OCI-LY1 (cell line): ENCODE data around the gene TMEM106A.
"Not testable (repeated sequence)": the region's sequence is repeated elsewhere in the genome, so short reads cannot be mapped to it uniquely, and the experiment has no call there.

ENCODE experiments used
- H2AFZ ChIP-seq: fragments of 200-600 bp; sonication (generic), shearing (Covaris generic); 2 replicates; pipeline ENCODE4 v1.6.0; 2014; ENCODE audit warnings: antibody characterized with exemption, mild to moderate bottlenecking, low read length
- H3F3A ChIP-seq: fragments of 200-600 bp; sonication (generic), shearing (Covaris generic); 2 replicates; pipeline ENCODE4 v1.6.0; 2014; ENCODE audit warnings: mild to moderate bottlenecking, antibody characterized with exemption, low read length, moderate library complexity; ENCODE audit not compliant: insufficient read depth
- H3K27ac ChIP-seq: fragments of 200-600 bp; sonication (generic); 2 replicates; pipeline ENCODE4 v1.5.1; 2014; ENCODE audit warnings: low read length, mixed run types, mild to moderate bottlenecking, low read depth; ENCODE audit not compliant: poor library complexity, severe bottlenecking
- H3K27me3 ChIP-seq: fragments of 200-600 bp; sonication (generic); 2 replicates; pipeline ENCODE4 v1.6.0; 2014; ENCODE audit warnings: antibody characterized with exemption, mild to moderate bottlenecking, low read length, moderate library complexity; ENCODE audit not compliant: insufficient read depth
- H3K36me3 ChIP-seq: fragments of 200-600 bp; sonication (generic); 2 replicates; pipeline ENCODE4 v1.6.1; 2014; ENCODE audit warnings: mild to moderate bottlenecking, antibody characterized with exemption, low read length, moderate library complexity, mixed read lengths; ENCODE audit not compliant: insufficient read depth
- H3K4me1 ChIP-seq: fragments of 200-600 bp; sonication (generic); 2 replicates; pipeline ENCODE4 v1.5.1; 2014; ENCODE audit warnings: mild to moderate bottlenecking, low read length, moderate library complexity; ENCODE audit not compliant: insufficient read depth, severe bottlenecking
- H3K4me2 ChIP-seq: fragments of 200-600 bp; sonication (generic), shearing (Covaris generic); 2 replicates; pipeline ENCODE4 v1.6.1; 2014; ENCODE audit warnings: low read length
- H3K4me3 ChIP-seq: fragments of 200-600 bp; sonication (generic); 2 replicates; pipeline ENCODE4 v1.5.1; 2014; ENCODE audit warnings: low read length, low read depth, mild to moderate bottlenecking, mixed read lengths; ENCODE audit not compliant: poor library complexity, severe bottlenecking
- H3K79me2 ChIP-seq: fragments of 200-600 bp; shearing (Covaris generic); 2 replicates; pipeline ENCODE4 v1.6.1; 2016; ENCODE audit warnings: mixed run types, low read length, mixed read lengths; ENCODE audit not compliant: insufficient read depth
- H3K9ac ChIP-seq: fragments of 200-600 bp; sonication (generic), shearing (Covaris generic); 2 replicates; pipeline ENCODE4 v1.6.1; 2014; ENCODE audit warnings: mild to moderate bottlenecking, low read length, mixed read lengths
- H3K9me2 ChIP-seq: fragments of 200-600 bp; sonication (generic), shearing (Covaris generic); 2 replicates; pipeline ENCODE4 v1.6.1; 2014; ENCODE audit warnings: low read depth, mild to moderate bottlenecking, low read length, mixed read lengths
- H3K9me3 ChIP-seq: fragments of 200-600 bp; shearing (Covaris generic); 2 replicates; pipeline ENCODE4 v1.6.1; 2014; ENCODE audit warnings: low read length, mixed read lengths
- H4K20me1 ChIP-seq: fragments of 200-600 bp; sonication (generic), shearing (Covaris generic); 2 replicates; pipeline ENCODE4 v1.6.0; 2016; ENCODE audit warnings: mild to moderate bottlenecking, low read length; ENCODE audit not compliant: insufficient read depth
- EZH2 ChIP-seq: fragments of 200-600 bp; sonication (generic), shearing (Covaris generic); IDR thresholded peaks from 2 replicates; pipeline ENCODE4 v1.8.0; 2017; ENCODE audit warnings: borderline replicate concordance, mixed run types, mild to moderate bottlenecking, antibody characterized with exemption, low read length, moderate library complexity, mixed read lengths
- TF ChIP-seq, protein P1 (sequence below): fragments of 200-600 bp; sonication (generic), shearing (Covaris generic); IDR thresholded peaks from 2 replicates; pipeline ENCODE4 v1.5.1; 2017; ENCODE audit warnings: mild to moderate bottlenecking, antibody characterized with exemption, low read length, moderate library complexity, mixed read lengths

The TMEM106A gene

DNA sequence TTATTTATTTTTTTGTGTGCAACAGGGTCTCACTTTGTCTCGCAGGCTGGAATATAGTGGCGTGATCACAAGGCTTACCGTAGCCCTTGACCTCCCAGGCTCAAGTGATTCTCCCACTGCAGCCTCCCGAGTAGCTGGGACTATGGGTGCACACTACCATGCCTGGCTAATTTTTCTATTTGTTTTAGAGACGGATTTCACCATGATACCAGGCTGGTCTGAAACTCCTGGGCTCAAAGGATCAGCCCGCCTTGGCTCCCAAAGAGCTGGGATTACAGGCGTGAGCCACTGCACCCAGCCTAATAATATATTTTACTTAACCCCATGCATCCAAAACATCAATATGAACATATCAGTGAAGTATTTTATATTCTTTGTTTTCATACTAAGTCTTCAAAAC, 14.7 kb downstream of the TMEM106A start:
- Histone ChIP-seq H3K27me3 (no peaks in the 10 kb centered on the region), H3F3A (no peaks in the 10 kb centered on the region), H4K20me1 (no peaks in the 10 kb centered on the region), H3K4me1 (no peaks in the 10 kb centered on the region), H3K4me2 (no peak overlapping the region), H3K36me3 (no peaks in the 10 kb centered on the region), H3K79me2 (no peaks in the 10 kb centered on the region), H3K9ac (no peak overlapping the region), H2AFZ (no peak overlapping the region), H3K9me3 (no peaks in the 10 kb centered on the region), H3K4me3 (no peak overlapping the region), H3K9me2 (no peaks in the 10 kb centered on the region), H3K27ac (no peak overlapping the region)
- TF ChIP-seq, protein P1, sequence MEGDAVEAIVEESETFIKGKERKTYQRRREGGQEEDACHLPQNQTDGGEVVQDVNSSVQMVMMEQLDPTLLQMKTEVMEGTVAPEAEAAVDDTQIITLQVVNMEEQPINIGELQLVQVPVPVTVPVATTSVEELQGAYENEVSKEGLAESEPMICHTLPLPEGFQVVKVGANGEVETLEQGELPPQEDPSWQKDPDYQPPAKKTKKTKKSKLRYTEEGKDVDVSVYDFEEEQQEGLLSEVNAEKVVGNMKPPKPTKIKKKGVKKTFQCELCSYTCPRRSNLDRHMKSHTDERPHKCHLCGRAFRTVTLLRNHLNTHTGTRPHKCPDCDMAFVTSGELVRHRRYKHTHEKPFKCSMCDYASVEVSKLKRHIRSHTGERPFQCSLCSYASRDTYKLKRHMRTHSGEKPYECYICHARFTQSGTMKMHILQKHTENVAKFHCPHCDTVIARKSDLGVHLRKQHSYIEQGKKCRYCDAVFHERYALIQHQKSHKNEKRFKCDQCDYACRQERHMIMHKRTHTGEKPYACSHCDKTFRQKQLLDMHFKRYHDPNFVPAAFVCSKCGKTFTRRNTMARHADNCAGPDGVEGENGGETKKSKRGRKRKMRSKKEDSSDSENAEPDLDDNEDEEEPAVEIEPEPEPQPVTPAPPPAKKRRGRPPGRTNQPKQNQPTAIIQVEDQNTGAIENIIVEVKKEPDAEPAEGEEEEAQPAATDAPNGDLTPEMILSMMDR: no peak
- TF ChIP-seq EZH2: no peak

DNA sequence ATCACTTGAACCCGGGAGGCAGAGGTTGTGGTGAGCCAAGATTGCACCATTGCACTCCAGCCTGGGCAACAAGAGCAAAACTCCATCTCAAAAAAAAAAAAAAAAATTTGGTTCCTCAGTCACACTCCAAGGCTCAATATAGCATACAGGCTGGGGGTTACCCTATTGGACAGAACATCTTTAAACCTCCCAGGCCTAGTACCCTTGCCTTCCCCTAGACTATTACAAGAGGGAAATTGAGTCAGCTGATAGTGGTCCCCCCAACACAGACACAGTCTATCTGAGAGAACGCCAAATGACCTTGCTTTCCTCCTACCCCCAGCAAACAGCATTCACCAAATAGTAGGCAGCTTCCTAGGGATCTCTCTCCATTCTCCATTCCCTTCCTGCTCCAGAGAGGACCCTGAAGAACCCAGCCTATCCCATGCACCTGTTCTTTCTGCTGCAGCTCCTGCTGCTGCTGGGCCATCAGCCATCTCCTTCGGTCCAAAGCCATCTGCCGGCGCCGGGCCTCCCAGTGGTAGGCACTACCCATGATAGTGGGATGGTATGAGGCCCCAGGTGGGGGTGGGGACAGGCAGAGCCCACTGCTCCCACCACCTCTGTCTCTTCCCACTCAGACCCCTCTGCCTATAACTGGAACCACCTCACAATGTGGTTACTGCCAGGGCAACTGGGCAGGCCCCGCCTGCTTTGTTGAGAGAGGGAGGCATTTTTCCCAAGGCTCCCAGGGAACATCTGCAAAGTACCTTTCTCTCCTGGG, 16.5 kb downstream of the TMEM106A start, which contains the start of gene CCDC200:
TSS of gene CCDC200 (minus strand) at position 604 of the 763 bp plus-strand sequence. CDS start at position 535, 69 bp downstream.
- H3K9me2 ChIP-seq, H3F3A ChIP-seq, H2AFZ ChIP-seq: not testable (repeated sequence)

DNA sequence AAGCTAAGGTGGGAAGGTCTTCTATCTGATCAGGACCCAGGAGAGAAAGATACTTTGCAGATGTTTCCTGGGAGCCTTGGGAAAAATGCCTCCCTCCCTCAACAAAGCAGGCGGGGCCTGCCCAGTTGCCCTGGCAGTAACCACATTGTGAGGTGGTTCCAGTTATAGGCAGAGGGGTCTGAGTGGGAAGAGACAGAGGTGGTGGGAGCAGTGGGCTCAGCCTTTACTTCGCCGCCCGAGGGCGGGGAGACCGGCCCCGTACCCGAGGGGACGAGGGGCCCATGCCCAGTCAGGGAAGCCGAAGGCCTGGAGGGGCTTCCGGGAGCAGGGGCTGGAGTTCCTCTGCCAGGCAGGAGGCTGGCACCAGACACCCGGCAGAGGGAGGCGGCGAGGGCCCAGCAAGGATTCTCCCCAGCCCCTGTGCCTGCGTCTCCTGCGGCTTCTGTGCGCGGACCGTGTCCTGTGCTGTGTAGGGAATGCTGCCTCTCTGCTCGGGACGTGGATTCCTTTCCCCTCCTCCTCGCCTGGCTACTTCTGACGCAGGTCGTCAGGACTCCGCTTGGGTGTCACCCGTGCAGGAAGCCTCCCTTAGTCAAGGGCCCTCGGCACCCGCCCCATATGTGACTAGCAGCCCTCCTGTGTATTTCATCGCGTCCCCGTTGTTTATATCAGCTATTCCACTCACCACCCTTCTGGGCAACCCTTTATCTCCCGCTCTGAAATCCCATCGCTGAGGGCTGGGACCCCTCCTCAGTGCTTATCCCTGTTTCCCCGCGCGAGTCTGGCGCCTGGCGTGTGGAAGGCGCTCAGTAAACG, 19.7 kb downstream of the TMEM106A start:
- not testable (repeated sequence) for H3K79me2 ChIP-seq, H3K4me3 ChIP-seq, H2AFZ ChIP-seq, H3F3A ChIP-seq, H4K20me1 ChIP-seq, H3K4me1 ChIP-seq, H3K36me3 ChIP-seq, H3K9me3 ChIP-seq, H3K27me3 ChIP-seq, H3K9ac ChIP-seq, H3K9me2 ChIP-seq, H3K27ac ChIP-seq, H3K4me2 ChIP-seq

More for the DNA sequence above, 16.5 kb downstream of the TMEM106A start, which contains the start of gene CCDC200:
- H3K4me2 ChIP-seq, H3K36me3 ChIP-seq, H3K79me2 ChIP-seq, H3K9ac ChIP-seq, H3K4me3 ChIP-seq, H3K27ac ChIP-seq, H4K20me1 ChIP-seq, H3K27me3 ChIP-seq, H3K9me3 ChIP-seq, H3K4me1 ChIP-seq: not testable (repeated sequence)

DNA sequence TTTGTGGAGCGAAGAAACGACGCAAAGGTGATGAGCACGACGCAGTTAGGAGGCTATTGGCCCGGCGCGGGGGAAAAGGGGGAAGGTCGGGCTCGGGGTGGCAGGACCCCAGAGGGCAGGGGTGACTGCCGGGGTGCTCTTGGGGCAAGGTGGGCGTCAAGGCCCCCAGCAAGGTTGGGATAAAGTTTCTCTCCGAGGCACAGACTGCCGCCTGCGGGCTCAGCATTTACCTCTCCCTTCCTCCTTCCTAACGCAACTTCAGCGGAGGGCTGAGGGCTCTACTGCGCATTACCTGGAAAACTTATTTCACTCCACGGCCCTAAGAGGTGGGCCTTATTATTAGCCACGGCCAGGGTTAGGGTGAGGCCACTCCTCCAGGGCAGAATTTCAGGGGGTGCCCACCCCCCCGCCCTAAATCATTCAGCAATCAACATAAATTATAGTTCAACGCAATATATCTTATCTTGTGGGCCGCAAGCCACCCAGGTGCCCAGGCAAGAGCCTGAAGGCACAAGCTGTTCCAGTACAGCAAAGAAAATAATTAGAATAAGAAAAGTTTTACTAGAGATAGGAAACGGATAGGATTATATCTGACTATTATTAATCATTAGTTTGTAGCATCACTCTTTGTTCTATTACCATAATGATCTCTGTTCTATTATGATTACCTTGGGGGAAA, 20.5 kb downstream of the TMEM106A start:
- not testable (repeated sequence) for H3K4me3 ChIP-seq, H3K27ac ChIP-seq, H3K9ac ChIP-seq

DNA sequence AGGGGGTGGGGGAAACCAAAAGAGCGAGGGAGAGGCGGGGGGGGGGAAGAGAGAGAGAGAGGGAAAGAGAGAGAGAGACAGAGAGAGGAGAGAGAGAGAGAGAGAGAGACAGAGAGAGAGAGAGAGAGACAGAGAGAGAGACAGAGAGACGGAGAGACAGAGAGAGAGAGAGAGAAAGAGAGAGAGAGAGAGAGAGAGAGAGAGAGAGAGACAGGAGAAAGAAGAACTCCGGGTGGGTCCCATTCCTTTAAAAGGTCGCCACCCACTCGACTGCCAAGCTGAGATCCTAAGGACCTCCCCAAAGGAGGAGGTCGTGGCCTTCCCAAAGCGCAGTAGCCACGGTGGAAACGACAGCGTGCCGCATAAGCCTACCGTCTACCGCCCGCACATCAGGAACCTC, 21.6 kb downstream of the TMEM106A start:
- not testable (repeated sequence) for H3K9me3 ChIP-seq, H3K9me2 ChIP-seq, H3K27me3 ChIP-seq, H3K4me2 ChIP-seq, H3K9ac ChIP-seq, H3K4me1 ChIP-seq, H3K4me3 ChIP-seq, H3K36me3 ChIP-seq, H3F3A ChIP-seq, H2AFZ ChIP-seq, H4K20me1 ChIP-seq, H3K27ac ChIP-seq, H3K79me2 ChIP-seq

More for the DNA sequence above, 20.5 kb downstream of the TMEM106A start:
- H3K27me3 ChIP-seq, H3K36me3 ChIP-seq, H3F3A ChIP-seq, H2AFZ ChIP-seq, H4K20me1 ChIP-seq, H3K4me1 ChIP-seq, H3K9me3 ChIP-seq, H3K9me2 ChIP-seq, H3K4me2 ChIP-seq, H3K79me2 ChIP-seq: not testable (repeated sequence)

DNA sequence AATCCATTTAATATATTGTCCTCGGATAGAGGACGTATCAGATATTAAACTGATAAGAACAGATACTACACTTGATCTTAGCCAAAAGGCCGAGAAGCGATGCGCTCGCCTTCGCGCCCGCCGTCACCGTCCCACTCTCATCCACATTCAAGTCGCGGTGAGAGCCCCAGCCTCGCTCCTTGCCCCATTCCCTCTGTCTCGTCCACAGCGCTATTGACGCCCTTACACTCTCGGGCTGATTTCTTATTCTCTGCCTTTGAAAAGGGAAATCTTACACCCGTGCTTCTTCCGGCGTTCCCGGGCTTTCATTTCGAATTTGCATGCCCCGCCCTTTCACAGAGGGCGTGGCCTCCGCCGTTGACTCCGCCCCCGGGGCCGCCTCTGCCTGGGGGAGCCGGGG, 22.2 kb downstream of the TMEM106A start, which contains the start of gene RNU2-1:
TSS of gene RNU2-1 (minus strand) at position 101 of the 400 bp plus-strand sequence.
- H4K20me1 ChIP-seq, H3K4me3 ChIP-seq, H3K9ac ChIP-seq, H3K36me3 ChIP-seq, H3K27me3 ChIP-seq, H3K4me2 ChIP-seq, H3F3A ChIP-seq, H3K9me3 ChIP-seq, H3K4me1 ChIP-seq, H3K79me2 ChIP-seq, H3K9me2 ChIP-seq, H2AFZ ChIP-seq, H3K27ac ChIP-seq: not testable (repeated sequence)
